RWPE2 (cell line): ENCODE measurements around the gene HTT.

Source experiments
- ATAC-seq: fragments of 200-7000 bp; cut with Tn5 transposase; 3 replicates; pipeline ENCODE4 v1.9.1; 2021; ENCODE audit warnings: low read depth
- DNase-seq: peaks from one replicate; pipeline ENCODE4 v3.0.0-alpha.2; 2020; ENCODE audit warnings: low spot score
- H3K27ac ChIP-seq: fragments of 450-650 bp; 2 replicates; pipeline ENCODE4 v1.5.1; 2017; ENCODE audit warnings: mild to moderate bottlenecking; ENCODE audit not compliant: poor library complexity, severe bottlenecking
- H3K27me3 ChIP-seq: fragments of 250-450 bp; sonication (Bioruptor Pico); 2 replicates; pipeline ENCODE4 v1.5.1; 2021; ENCODE audit warnings: mild to moderate bottlenecking, moderate library complexity; ENCODE audit not compliant: insufficient read depth, poor library complexity, severe bottlenecking
- H3K36me3 ChIP-seq: fragments of 250-450 bp; sonication (Bioruptor Pico); 2 replicates; pipeline ENCODE4 v1.5.1; 2020; ENCODE audit warnings: low read depth, mild to moderate bottlenecking, moderate library complexity
- H3K4me1 ChIP-seq: fragments of 250-450 bp; sonication (Bioruptor Pico); 2 replicates; pipeline ENCODE4 v1.5.1; 2021; ENCODE audit warnings: mild to moderate bottlenecking, moderate library complexity; ENCODE audit not compliant: insufficient read depth, poor library complexity, severe bottlenecking
- H3K4me3 ChIP-seq: fragments of 250-450 bp; sonication (Bioruptor Pico); 2 replicates; pipeline ENCODE4 v1.5.1; 2021; ENCODE audit warnings: mild to moderate bottlenecking, moderate library complexity; ENCODE audit not compliant: severe bottlenecking
- H3K9me3 ChIP-seq: fragments of 250-450 bp; sonication (Bioruptor Pico); 2 replicates; pipeline ENCODE4 v1.5.1; 2021; ENCODE audit warnings: mild to moderate bottlenecking, moderate library complexity; ENCODE audit not compliant: severe bottlenecking
- TF ChIP-seq, protein P1 (sequence below): fragments of 450-650 bp; IDR thresholded peaks from one replicate; pipeline ENCODE4 v1.5.1; 2017; ENCODE audit warnings: mild to moderate bottlenecking, moderate library complexity; ENCODE audit not compliant: poor library complexity, severe bottlenecking

Gene HTT

DNA sequence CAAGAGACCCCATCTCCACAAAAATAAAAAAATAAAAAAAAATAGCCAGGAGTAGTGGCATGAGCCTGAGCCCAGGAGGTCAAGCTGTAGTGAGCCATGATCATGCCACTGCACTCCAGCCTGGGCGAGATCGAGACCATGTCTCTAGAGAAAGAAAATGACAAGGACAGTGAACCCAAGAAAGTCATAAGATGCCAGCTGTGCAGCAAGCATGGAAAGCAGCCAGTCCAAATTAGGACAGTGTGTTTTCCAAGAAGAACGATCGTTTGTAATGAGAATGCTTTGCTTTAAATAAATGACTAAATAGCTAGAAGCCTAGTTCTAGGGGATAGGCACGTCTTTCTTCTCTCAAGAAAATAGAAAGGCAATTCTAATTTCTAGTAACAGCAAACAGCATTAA, 116.1 kb downstream of the HTT start:
- no peak for DNase-seq
- no peaks in the 10 kb centered on the region for H3K27me3 ChIP-seq
- no peak for ATAC-seq
- H3K9me3 ChIP-seq: no peaks in the 10 kb centered on the region
- H3K4me1 ChIP-seq: peaks cover 4% of the 10 kb centered on the region
- H3K4me3 ChIP-seq: no peak overlapping the region
- peaks cover 38% of the 10 kb centered on the region for H3K36me3 ChIP-seq
- H3K27ac ChIP-seq: no peak overlapping the region
- TF ChIP-seq, protein P1, sequence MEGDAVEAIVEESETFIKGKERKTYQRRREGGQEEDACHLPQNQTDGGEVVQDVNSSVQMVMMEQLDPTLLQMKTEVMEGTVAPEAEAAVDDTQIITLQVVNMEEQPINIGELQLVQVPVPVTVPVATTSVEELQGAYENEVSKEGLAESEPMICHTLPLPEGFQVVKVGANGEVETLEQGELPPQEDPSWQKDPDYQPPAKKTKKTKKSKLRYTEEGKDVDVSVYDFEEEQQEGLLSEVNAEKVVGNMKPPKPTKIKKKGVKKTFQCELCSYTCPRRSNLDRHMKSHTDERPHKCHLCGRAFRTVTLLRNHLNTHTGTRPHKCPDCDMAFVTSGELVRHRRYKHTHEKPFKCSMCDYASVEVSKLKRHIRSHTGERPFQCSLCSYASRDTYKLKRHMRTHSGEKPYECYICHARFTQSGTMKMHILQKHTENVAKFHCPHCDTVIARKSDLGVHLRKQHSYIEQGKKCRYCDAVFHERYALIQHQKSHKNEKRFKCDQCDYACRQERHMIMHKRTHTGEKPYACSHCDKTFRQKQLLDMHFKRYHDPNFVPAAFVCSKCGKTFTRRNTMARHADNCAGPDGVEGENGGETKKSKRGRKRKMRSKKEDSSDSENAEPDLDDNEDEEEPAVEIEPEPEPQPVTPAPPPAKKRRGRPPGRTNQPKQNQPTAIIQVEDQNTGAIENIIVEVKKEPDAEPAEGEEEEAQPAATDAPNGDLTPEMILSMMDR: no peak

DNA sequence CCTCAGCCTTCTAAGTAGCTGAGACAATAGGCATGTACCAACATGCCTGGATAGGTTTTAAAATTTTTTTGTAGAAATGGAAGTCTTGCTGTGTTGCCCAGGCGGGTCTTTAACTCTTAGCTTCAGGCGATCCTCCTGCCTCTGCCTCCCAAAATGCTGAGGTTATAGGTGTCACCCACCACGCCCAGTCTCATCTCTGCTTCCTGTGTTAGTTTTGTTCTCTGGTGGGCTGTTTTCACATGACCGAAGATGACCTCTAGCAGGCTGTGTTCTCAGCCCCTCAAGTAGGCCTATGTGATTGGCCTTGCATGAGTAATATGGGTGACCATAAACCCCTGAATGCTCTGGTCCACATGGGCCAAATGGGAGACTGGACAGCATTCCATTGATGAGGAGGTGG, 117.7 kb downstream of the HTT start:
- no peak for DNase-seq
- Histone ChIP-seq H3K9me3 (no peaks in the 10 kb centered on the region), H3K4me3 (no peak overlapping the region), H3K27me3 (no peaks in the 10 kb centered on the region), H3K27ac (no peak overlapping the region), H3K36me3 (peaks cover 37% of the 10 kb centered on the region), H3K4me1 (peaks cover 4% of the 10 kb centered on the region)
- ATAC-seq: no peak
- TF ChIP-seq, protein P1: no peak

DNA sequence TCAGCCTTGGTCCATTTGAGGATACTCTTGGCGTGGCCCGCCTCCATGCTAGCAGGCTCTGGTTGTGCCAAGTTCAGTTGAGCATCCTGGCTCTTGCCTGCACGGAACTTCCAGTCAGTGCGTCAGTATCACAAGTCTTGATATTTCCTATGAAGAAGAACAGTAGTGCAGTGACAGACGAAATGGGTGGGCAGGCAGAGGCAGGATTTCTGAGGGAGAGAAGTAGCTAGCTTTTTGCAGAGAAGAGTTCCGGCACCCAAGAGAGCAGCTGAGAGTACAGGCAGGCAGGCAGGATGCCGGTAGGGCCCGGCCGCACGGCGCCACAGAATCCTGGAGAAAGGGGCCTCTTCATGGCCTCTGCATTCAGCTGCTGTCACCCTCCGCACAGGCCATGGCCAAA, 118.3 kb downstream of the HTT start:
- Histone ChIP-seq H3K36me3 (peaks cover 32% of the 10 kb centered on the region), H3K9me3 (no peaks in the 10 kb centered on the region), H3K4me1 (peaks cover 4% of the 10 kb centered on the region), H3K27ac (no peak overlapping the region), H3K4me3 (no peak overlapping the region), H3K27me3 (no peaks in the 10 kb centered on the region)
- DNase-seq (no peak), ATAC-seq (no peak)
- TF ChIP-seq, protein P1: no peak

DNA sequence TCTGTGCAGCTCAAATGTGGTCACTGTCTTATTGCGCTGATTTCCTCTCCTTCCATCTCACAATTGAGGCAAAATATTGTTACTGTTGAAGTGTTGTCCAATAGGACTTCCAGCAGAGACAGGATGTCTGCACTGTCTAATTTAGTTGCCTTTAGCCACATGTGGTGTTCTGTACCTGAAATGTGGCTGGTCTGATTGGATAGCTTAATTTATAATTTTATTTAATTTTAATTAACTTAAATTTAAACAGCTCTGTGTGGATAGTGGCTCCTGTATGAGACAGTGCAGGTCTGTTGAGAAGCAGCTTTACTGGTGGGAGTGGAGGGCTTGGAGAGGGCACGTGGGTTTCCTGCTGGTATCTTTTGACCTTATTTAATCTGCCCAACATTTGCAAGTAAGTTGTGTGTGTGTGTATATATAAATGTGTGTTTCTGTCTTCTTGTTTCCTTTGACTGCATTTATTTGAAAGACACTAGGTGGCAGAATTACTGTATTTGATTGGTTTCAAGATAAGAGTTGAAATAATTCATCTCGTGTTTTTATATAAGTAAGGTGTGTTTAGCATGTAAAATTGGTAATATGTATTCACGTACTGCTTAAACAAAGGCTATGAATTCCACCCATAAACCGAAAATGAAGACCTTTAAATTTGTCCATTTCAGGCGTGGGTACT, 119.2 kb downstream of the HTT start:
- Histone ChIP-seq H3K27ac (no peak overlapping the region), H3K9me3 (no peaks in the 10 kb centered on the region), H3K36me3 (peaks cover 23% of the 10 kb centered on the region), H3K4me3 (no peak overlapping the region), H3K27me3 (no peaks in the 10 kb centered on the region), H3K4me1 (peaks cover 4% of the 10 kb centered on the region)
- ATAC-seq (no peak), DNase-seq (no peak)
- TF ChIP-seq, protein P1: peak; percentile 45

DNA sequence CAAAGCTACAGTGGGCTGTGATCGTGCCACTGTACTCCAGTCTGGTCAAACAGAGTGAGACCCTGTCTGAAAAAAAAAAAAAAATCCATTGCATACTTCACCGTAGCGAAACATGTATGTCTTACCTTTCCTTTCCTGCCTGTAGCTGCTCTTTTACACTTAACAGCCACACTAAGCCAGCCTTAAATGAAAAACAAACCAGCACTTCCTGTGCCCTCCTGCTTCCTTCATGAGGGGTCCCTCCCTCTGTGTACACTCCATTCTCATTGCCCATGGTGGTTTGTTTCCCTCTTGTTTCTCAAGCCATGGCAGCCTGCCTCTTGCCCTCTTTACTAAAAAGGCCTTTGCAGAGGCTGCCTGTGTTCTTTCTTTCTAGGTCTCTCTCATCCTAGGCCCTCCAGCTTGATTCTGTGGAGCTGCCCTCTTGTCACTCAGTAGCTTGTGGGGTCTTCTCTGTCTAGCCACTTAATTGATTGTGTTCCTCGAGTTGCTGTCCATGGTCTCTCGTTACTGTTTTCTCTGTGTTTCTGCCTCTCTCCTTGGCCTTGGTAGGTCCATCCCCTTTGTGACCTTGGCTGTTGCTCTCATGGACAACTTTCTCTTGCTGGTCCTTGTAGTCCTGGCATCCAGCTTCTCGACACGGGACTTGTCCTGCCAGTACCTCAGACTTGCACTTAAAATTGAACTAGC, 122.3 kb downstream of the HTT start:
- DNase-seq (no peak), ATAC-seq (no peak)
- no peak overlapping the region for H3K4me3 ChIP-seq
- no peaks in the 10 kb centered on the region for H3K9me3 ChIP-seq
- TF ChIP-seq, protein P1: no peak
- peaks cover under 1% of the 10 kb centered on the region for H3K4me1 ChIP-seq
- H3K27me3 ChIP-seq: no peaks in the 10 kb centered on the region
- peaks cover 26% of the 10 kb centered on the region for H3K36me3 ChIP-seq
- no peak overlapping the region for H3K27ac ChIP-seq
